Gastrocnemius medialis (tissue), 4 donors: ENCODE data around the gene HERPUD1.

Experiments used
- POLR2A ChIP-seq, 2 donors: fragments of 450-650 bp; IDR thresholded peaks; one replicate each; pipeline ENCODE4 v1.6.1; 2017; ENCODE audit warnings: antibody characterized with exemption in 2 of 2, mild to moderate bottlenecking in 2 of 2, moderate library complexity in 2 of 2
- TF ChIP-seq, protein P1 (sequence below), 5 experiments: fragments of 450-650 bp in 3 of 5; fragments of 200-600 bp in 2 of 5; sonication (generic) in 2 of 5; IDR thresholded peaks in 4 of 5; conservative IDR thresholded peaks in 1 of 5; 1 replicate in 4 of 5; 2 replicates in 1 of 5; pipeline ENCODE4 v1.5.1; 2016 to 2019; ENCODE audit warnings: antibody characterized with exemption in 5 of 5, mild to moderate bottlenecking in 3 of 5, moderate library complexity in 3 of 5

DNA sequence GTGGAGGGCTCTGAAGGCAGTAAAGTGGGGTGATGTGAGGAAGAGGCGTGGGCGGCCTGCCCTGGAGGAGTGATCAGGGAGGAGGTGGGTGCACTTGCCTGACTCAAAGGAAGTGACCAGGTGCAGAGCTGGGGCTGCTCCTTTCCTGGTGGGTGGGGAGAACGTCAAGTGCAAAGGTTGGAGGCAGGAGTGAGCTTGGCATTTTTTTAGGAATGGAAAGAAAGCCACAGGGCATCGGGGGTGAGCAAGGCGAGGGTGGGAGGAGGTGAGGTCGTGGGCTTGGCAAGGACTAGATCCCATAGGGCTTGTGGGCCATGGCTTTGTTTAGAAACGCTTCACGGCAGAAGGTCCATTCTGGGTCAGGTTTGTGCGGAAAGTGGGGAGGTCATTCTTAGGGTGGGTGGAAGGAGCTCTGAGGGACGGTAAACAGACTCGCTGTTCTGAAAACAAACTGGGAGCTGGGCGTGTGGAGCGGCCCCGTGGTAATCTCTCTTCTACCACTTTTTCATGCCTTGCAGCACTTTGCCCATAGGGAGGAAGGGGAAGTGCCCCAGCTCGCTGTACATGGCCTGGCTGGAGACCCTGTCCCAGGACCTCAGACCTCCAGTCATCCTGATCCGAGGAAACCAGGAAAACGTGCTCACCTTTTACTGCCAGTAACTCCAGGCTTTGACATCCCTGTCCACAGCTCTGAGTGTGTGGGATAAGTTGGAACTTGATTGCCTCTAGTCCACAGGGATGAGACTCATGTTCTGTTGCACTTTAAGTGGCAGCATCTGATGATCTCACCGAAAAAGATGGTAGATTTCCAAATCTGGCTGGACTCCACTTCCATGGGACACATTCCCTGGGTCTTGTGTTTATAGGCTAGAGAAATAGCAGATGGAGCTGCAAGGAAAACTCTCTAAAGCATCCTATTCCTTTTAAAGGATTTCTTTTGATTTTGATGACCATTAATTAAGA lies 18.9 kb upstream of the HERPUD1 start:
- TF ChIP-seq POLR2A (IDR thresholded peaks at IDR 0.05): no peak
- TF ChIP-seq, protein P1, sequence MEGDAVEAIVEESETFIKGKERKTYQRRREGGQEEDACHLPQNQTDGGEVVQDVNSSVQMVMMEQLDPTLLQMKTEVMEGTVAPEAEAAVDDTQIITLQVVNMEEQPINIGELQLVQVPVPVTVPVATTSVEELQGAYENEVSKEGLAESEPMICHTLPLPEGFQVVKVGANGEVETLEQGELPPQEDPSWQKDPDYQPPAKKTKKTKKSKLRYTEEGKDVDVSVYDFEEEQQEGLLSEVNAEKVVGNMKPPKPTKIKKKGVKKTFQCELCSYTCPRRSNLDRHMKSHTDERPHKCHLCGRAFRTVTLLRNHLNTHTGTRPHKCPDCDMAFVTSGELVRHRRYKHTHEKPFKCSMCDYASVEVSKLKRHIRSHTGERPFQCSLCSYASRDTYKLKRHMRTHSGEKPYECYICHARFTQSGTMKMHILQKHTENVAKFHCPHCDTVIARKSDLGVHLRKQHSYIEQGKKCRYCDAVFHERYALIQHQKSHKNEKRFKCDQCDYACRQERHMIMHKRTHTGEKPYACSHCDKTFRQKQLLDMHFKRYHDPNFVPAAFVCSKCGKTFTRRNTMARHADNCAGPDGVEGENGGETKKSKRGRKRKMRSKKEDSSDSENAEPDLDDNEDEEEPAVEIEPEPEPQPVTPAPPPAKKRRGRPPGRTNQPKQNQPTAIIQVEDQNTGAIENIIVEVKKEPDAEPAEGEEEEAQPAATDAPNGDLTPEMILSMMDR (IDR thresholded peaks at IDR 0.05 in 4 of 5, conservative IDR thresholded peaks at IDR 0.05 in 1 of 5): no peak
